ENCODE results near the gene NINL. TPM values are rescaled to one million over a fixed set of nuclear protein-coding genes. Genes with fewer than 3 reads are reported as not detected.

NINL gene
- total RNA-seq, 4 donors from 2014 or later: 3.0 to 5.8 (median 3.7) TPM

GRCh38 chr20:25444556-25444955 lies 140.8 kb downstream of the NINL start:
- Histone ChIP-seq H3K4me3 (no peak overlapping the region), H3K27me3 (no peaks in the 10 kb centered on the region), H3K9me3 (no peaks in the 10 kb centered on the region), H3K36me3 (no peaks in the 10 kb centered on the region), H3K27ac (replicated peaks in 1 of 4) (no peak overlapping the region), H3K4me1 (no peaks in the 10 kb centered on the region)
- intact Hi-C loops (cut with DNase I): no loop called here
- no peak for TF ChIP-seq POLR2A (IDR thresholded peaks at IDR 0.05; ENCODE audit: low read depth)
- no peak for TF ChIP-seq POLR2AphosphoS5 (IDR thresholded peaks at IDR 0.05)
- no peak for TF ChIP-seq EP300 (IDR thresholded peaks at IDR 0.05)
- TF ChIP-seq CTCF (IDR thresholded peaks at IDR 0.05): no peak
- peak; percentile 81 for DNase-seq (ENCODE audit: extremely low spot score)
- 96% methylated on average over 4 of the region's 4 CpGs for whole genome bisulfite sequencing

- Histone ChIP-seq H3K4me3 (no peak overlapping the region), H3K4me1 (peaks cover 0 to 8% (median 6%) of the 10 kb centered on the region in 4 donors), H3K27me3 (no peaks in the 10 kb centered on the region), H3K27ac (replicated peaks in 1 of 4) (no peak overlapping the region), H3K36me3 (no peaks in the 10 kb centered on the region), H3K9me3 (no peaks in the 10 kb centered on the region)
- WGBS: 78% methylated on average over 3 of the region's 3 CpGs
- TF ChIP-seq EP300 (IDR thresholded peaks at IDR 0.05): no peak
- TF ChIP-seq POLR2AphosphoS5 (IDR thresholded peaks at IDR 0.05): no peak
- no peak for TF ChIP-seq CTCF (IDR thresholded peaks at IDR 0.05)
- TF ChIP-seq POLR2A (IDR thresholded peaks at IDR 0.05; ENCODE audit: low read depth): no peak
- no peak for DNase-seq (ENCODE audit: extremely low spot score)
- intact Hi-C loops (cut with DNase I): no loop called here
Observed at GRCh38 chr20:25439328-25439727, 146.0 kb downstream of the NINL start.

- WGBS: 37% methylated on average over 4 of the region's 4 CpGs
- Histone ChIP-seq H3K4me3 (no peak overlapping the region), H3K36me3 (no peaks in the 10 kb centered on the region), H3K27ac (replicated peaks in 1 of 4) (no peak overlapping the region), H3K9me3 (no peaks in the 10 kb centered on the region), H3K27me3 (no peaks in the 10 kb centered on the region), H3K4me1 (peaks cover 0 to 8% (median 6%) of the 10 kb centered on the region in 4 donors)
- no peak for DNase-seq (ENCODE audit: extremely low spot score)
- intact Hi-C loops (cut with DNase I): no loop called here
- TF ChIP-seq CTCF (IDR thresholded peaks at IDR 0.05) (no peak), POLR2AphosphoS5 (IDR thresholded peaks at IDR 0.05) (no peak), EP300 (IDR thresholded peaks at IDR 0.05) (no peak), POLR2A (IDR thresholded peaks at IDR 0.05; ENCODE audit: low read depth) (no peak)
Observed at GRCh38 chr20:25437153-25437581, 148.2 kb downstream of the NINL start.

GRCh38 chr20:25424536-25424935 lies 160.8 kb downstream of the NINL start:
- no peak for DNase-seq (ENCODE audit: extremely low spot score)
- Histone ChIP-seq H3K27ac (replicated peaks in 1 of 4) (no peak overlapping the region), H3K4me1 (no peaks in the 10 kb centered on the region), H3K4me3 (no peak overlapping the region), H3K9me3 (no peaks in the 10 kb centered on the region), H3K36me3 (no peaks in the 10 kb centered on the region), H3K27me3 (no peaks in the 10 kb centered on the region)
- 92% methylated on average over 3 of the region's 3 CpGs for WGBS
- intact Hi-C loops (cut with DNase I): no loop called here
- TF ChIP-seq CTCF (IDR thresholded peaks at IDR 0.05) (no peak), POLR2A (IDR thresholded peaks at IDR 0.05; ENCODE audit: low read depth) (no peak), EP300 (IDR thresholded peaks at IDR 0.05) (no peak), POLR2AphosphoS5 (IDR thresholded peaks at IDR 0.05) (no peak)

GRCh38 chr20:25422032-25422431 lies 163.3 kb downstream of the NINL start:
- Histone ChIP-seq H3K27ac (replicated peaks in 1 of 4) (no peak overlapping the region), H3K4me1 (no peaks in the 10 kb centered on the region), H3K27me3 (no peaks in the 10 kb centered on the region), H3K9me3 (no peaks in the 10 kb centered on the region), H3K4me3 (no peak overlapping the region), H3K36me3 (no peaks in the 10 kb centered on the region)
- WGBS: 73% methylated on average over 4 of the region's 4 CpGs
- DNase-seq (ENCODE audit: extremely low spot score): no peak
- no peak for TF ChIP-seq POLR2AphosphoS5 (IDR thresholded peaks at IDR 0.05)
- intact Hi-C loops (cut with DNase I): no loop called here

Data from esophagus muscularis mucosa (tissue), 4 donors.